AG04449 (cell line): ENCODE results near the gene SOWAHA.

Source experiments
- CTCF ChIA-PET: fragments of 350-600 bp; formaldehyde crosslinking; extraction: SDS; loops from one replicate; lab custom pipeline; 2021; ENCODE audit warnings: antibody characterized with exemption; lab: Yijun Ruan, JAX
- POLR2A ChIA-PET: fragments of 400-600, 350-600 bp; formaldehyde crosslinking; extraction: SDS; loops from one replicate; lab custom pipeline; 2020; ENCODE audit warnings: antibody characterized with exemption, inconsistent platforms; lab: Yijun Ruan, JAX
- DNase-seq: peaks from one replicate; pipeline ENCODE4 v3.0.0-alpha.2; 2010; ENCODE audit warnings: low read depth, low spot score
- H3K4me3 ChIP-seq: 2 replicates; pipeline ENCODE4 v1.5.1; 2011; ENCODE audit warnings: low read depth, mild to moderate bottlenecking, control low read depth, low read length
- CTCF ChIP-seq: IDR thresholded peaks from one replicate; pipeline ENCODE4 v1.5.1; 2011; ENCODE audit warnings: mild to moderate bottlenecking, moderate library complexity, low read length, control low read depth, inconsistent platforms; ENCODE audit not compliant: insufficient read depth; ENCODE audit errors: missing control alignments

Gene SOWAHA

GRCh38 chr5:132779961-132780360, 33.1 kb upstream of the SOWAHA start:
- no peak overlapping the region for H3K4me3 ChIP-seq
- CTCF ChIA-PET: no interaction called here
- no peak for DNase-seq
- POLR2A ChIA-PET: no interaction called here
- no peak for TF ChIP-seq CTCF

DNA sequence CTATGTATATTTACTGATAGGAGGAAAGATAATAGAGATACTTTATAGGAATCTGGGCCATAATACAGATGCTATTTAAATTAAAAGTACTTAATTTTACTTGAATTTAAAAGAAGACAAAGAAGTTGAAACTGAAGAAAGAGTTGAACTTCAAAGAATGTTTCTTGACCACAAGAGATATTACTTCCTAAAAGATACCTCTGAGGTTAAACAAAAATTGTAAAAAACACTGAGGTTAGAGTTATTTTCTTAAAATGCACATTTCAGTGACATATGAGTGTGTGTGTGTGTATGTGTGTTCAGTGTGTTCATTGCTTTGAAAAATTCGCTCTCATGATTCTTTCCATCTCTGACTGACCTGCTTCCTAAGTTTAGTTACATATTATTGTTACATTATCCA, 32.5 kb upstream of the SOWAHA start:
- no peak for TF ChIP-seq CTCF
- ChIA-PET POLR2A (no interaction called here), CTCF (interaction anchor here (0.6 to 7.3 kb wide), 2 partner anchors 39 to 85 kb away, joined by 3 to 51 read pairs; no protein-coding TSS in a partner anchor)
- DNase-seq: no peak
- H3K4me3 ChIP-seq: no peak overlapping the region

- POLR2A ChIA-PET: interaction anchor here (0.5 kb wide), 1 partner anchor 456 kb away, joined by 3 read pairs; no protein-coding TSS in a partner anchor
- no peak for TF ChIP-seq CTCF
Measured at GRCh38 chr5:132781029-132781428, 32.1 kb upstream of the SOWAHA start.

GRCh38 chr5:132782101-132782500, 31.0 kb upstream of the SOWAHA start:
- ChIA-PET CTCF (interaction anchor here (1.8 to 7.3 kb wide), 3 partner anchors 11 to 280 kb away, joined by 4 to 51 read pairs (median 4); no protein-coding TSS in a partner anchor), POLR2A (interaction anchor here (0.7 kb wide), 1 partner anchor 11 kb away, joined by 3 read pairs; no protein-coding TSS in a partner anchor)
- H3K4me3 ChIP-seq: no peak overlapping the region
- no peak for TF ChIP-seq CTCF
- no peak for DNase-seq

More at GRCh38 chr5:132781029-132781428, 32.1 kb upstream of the SOWAHA start:
- CTCF ChIA-PET: interaction anchor here (0.6 to 7.3 kb wide), 3 partner anchors 10 to 85 kb away, joined by 3 to 51 read pairs (median 4); no protein-coding TSS in a partner anchor
- no peak overlapping the region for H3K4me3 ChIP-seq
- no peak for DNase-seq

DNA sequence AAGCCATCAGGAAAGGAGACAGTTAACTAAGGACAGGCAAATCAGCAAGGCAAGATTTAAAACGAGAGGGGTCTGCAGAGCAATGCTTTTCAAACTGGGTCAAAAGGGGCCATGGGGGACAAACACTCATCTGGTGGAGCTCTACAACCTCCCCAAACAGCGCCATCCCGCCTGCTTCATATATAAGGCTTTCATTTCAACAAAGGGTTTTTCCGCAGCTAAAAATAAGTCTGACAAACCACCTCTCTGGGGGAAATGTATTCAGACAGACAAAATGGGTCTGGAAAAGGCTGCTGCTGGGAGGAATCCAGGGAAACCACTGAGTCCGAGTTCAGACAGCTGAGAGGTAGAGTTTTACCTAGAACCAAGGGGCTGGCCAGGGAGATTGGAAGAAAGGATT, 27.7 kb upstream of the SOWAHA start:
- TF ChIP-seq CTCF: no peak
- ChIA-PET CTCF (interaction anchor here (1.0 to 7.3 kb wide), 5 partner anchors 9 to 401 kb away, joined by 3 to 51 read pairs (median 6); partner anchors contain the start of gene SEPTIN8), POLR2A (no interaction called here)

GRCh38 chr5:132785864-132786263, 27.2 kb upstream of the SOWAHA start:
- no peak for DNase-seq
- H3K4me3 ChIP-seq: no peak overlapping the region
- no peak for TF ChIP-seq CTCF
- ChIA-PET CTCF (interaction anchor here (1.2 to 7.3 kb wide), 4 partner anchors 10 to 401 kb away, joined by 3 to 51 read pairs (median 8); partner anchors contain the start of gene SEPTIN8), POLR2A (no interaction called here)

More for the DNA sequence above, 27.7 kb upstream of the SOWAHA start:
- no peak overlapping the region for H3K4me3 ChIP-seq
- DNase-seq: no peak
